Measurements from ENCODE around the gene SYNPR.
A peak's percentile ranks its signal among the peaks of the same experiment; 100 is the strongest.

SYNPR gene

GRCh38 chr3:63228677-63229076 lies 49.4 kb upstream of the SYNPR start (continued):
- no peak for TF ChIP-seq RARB (CRISPR knock-in tag; IDR thresholded peaks at IDR 0.05)

- no peak for ATAC-seq
- TF ChIP-seq ZNF8 (CRISPR knock-in tag; IDR thresholded peaks at IDR 0.05) (no peak), TCF4 (CRISPR knock-in tag; IDR thresholded peaks at IDR 0.05; ENCODE audit: borderline replicate concordance) (no peak), GLIS3 (CRISPR knock-in tag; IDR thresholded peaks at IDR 0.05) (no peak), ARNTL (CRISPR knock-in tag; IDR thresholded peaks at IDR 0.05; ENCODE audit: borderline replicate concordance, low read depth) (no peak), TOX (CRISPR knock-in tag; IDR thresholded peaks at IDR 0.05; ENCODE audit: borderline replicate concordance) (no peak), BACH2 (CRISPR knock-in tag; IDR thresholded peaks at IDR 0.05; ENCODE audit: borderline replicate concordance) (no peak), ZNF565 (CRISPR knock-in tag; conservative IDR thresholded peaks at IDR 0.05; ENCODE audit: low read depth) (no peak), PATZ1 (CRISPR knock-in tag; IDR thresholded peaks at IDR 0.05; ENCODE audit: borderline replicate concordance) (no peak), ESRRG (CRISPR knock-in tag; IDR thresholded peaks at IDR 0.05) (no peak), PPARA (CRISPR knock-in tag; IDR thresholded peaks at IDR 0.05; ENCODE audit: borderline replicate concordance) (no peak), ZFP30 (CRISPR knock-in tag; IDR thresholded peaks at IDR 0.05) (no peak), ZFP3 (CRISPR knock-in tag; IDR thresholded peaks at IDR 0.05) (no peak), SNAI2 (CRISPR knock-in tag; IDR thresholded peaks at IDR 0.05) (no peak)
- TF ChIP-seq, protein P1, sequence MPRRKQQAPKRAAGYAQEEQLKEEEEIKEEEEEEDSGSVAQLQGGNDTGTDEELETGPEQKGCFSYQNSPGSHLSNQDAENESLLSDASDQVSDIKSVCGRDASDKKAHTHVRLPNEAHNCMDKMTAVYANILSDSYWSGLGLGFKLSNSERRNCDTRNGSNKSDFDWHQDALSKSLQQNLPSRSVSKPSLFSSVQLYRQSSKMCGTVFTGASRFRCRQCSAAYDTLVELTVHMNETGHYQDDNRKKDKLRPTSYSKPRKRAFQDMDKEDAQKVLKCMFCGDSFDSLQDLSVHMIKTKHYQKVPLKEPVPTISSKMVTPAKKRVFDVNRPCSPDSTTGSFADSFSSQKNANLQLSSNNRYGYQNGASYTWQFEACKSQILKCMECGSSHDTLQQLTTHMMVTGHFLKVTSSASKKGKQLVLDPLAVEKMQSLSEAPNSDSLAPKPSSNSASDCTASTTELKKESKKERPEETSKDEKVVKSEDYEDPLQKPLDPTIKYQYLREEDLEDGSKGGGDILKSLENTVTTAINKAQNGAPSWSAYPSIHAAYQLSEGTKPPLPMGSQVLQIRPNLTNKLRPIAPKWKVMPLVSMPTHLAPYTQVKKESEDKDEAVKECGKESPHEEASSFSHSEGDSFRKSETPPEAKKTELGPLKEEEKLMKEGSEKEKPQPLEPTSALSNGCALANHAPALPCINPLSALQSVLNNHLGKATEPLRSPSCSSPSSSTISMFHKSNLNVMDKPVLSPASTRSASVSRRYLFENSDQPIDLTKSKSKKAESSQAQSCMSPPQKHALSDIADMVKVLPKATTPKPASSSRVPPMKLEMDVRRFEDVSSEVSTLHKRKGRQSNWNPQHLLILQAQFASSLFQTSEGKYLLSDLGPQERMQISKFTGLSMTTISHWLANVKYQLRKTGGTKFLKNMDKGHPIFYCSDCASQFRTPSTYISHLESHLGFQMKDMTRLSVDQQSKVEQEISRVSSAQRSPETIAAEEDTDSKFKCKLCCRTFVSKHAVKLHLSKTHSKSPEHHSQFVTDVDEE (CRISPR knock-in tag; IDR thresholded peaks at IDR 0.05), result no peak
These were observed 48.0 kb upstream of the SYNPR start for GRCh38 chr3:63230146-63230545.

- TF ChIP-seq, protein P2, sequence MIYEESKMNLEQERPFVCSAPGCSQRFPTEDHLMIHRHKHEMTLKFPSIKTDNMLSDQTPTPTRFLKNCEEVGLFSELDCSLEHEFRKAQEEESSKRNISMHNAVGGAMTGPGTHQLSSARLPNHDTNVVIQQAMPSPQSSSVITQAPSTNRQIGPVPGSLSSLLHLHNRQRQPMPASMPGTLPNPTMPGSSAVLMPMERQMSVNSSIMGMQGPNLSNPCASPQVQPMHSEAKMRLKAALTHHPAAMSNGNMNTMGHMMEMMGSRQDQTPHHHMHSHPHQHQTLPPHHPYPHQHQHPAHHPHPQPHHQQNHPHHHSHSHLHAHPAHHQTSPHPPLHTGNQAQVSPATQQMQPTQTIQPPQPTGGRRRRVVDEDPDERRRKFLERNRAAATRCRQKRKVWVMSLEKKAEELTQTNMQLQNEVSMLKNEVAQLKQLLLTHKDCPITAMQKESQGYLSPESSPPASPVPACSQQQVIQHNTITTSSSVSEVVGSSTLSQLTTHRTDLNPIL (CRISPR knock-in tag; IDR thresholded peaks at IDR 0.05; ENCODE audit: low read depth), result no peak
- no peak for ATAC-seq
These were observed 46.5 kb upstream of the SYNPR start for GRCh38 chr3:63231643-63232042.

- peak; percentile 54 for ATAC-seq
- TF ChIP-seq CSDC2 (CRISPR knock-in tag; IDR thresholded peaks at IDR 0.05) (no peak), ISL1 (CRISPR knock-in tag; IDR thresholded peaks at IDR 0.05) (0 out of 2 replicates have a peak, but pooled peaks have one; percentile 26)
These were observed 45.2 kb upstream of the SYNPR start for GRCh38 chr3:63232764-63233396.

DNA sequence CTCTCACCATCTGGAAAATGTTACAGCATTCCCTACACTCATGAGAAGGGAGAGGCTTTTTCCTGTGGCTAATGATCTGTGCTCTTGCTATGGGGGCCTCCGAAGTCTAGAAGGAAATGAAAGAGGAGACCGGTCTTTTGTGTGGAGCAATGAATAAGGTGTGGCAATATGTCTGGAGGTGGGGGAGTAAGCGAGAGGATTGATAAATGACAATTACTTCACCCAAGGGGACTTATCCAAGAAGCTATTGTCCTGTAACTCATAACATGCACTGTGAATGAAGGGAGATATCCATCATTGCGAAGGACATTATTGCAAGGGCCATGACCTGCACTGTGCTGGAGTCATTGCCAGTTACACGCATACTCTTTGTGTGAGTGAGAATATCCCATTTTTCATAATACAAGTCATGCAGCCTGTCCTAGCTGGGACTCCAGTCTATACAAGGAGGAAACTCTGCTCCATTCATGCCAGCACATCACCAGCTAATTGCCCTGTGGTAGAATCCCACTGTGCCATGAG lies 37.7 kb upstream of the SYNPR start:
- no peak for TF ChIP-seq PPARA (CRISPR knock-in tag; IDR thresholded peaks at IDR 0.05; ENCODE audit: borderline replicate concordance)
- TF ChIP-seq SNAI2 (CRISPR knock-in tag; IDR thresholded peaks at IDR 0.05), result no peak
- no peak for TF ChIP-seq ZFP30 (CRISPR knock-in tag; IDR thresholded peaks at IDR 0.05)
- TF ChIP-seq PATZ1 (CRISPR knock-in tag; IDR thresholded peaks at IDR 0.05; ENCODE audit: borderline replicate concordance), result no peak
- TF ChIP-seq RARB (CRISPR knock-in tag; IDR thresholded peaks at IDR 0.05), result no peak
- TF ChIP-seq POU6F1 (CRISPR knock-in tag; IDR thresholded peaks at IDR 0.05; ENCODE audit: borderline replicate concordance, low read depth), result no peak

More for the DNA sequence above, 37.7 kb upstream of the SYNPR start:
- ATAC-seq, result no peak

Measured in SK-N-SH treated with all-trans-retinoic acid at 6 μM for 48 hours (cell line).